GM12872 (cell line): ENCODE data around the gene UNC93A.

Experiments
- TF ChIP-seq, protein P1 (sequence below): IDR thresholded peaks from 3 replicates; pipeline ENCODE4 v1.5.1; 2011; ENCODE audit warnings: low read depth, mild to moderate bottlenecking, low read length, moderate library complexity; ENCODE audit not compliant: insufficient read depth

The UNC93A gene

DNA sequence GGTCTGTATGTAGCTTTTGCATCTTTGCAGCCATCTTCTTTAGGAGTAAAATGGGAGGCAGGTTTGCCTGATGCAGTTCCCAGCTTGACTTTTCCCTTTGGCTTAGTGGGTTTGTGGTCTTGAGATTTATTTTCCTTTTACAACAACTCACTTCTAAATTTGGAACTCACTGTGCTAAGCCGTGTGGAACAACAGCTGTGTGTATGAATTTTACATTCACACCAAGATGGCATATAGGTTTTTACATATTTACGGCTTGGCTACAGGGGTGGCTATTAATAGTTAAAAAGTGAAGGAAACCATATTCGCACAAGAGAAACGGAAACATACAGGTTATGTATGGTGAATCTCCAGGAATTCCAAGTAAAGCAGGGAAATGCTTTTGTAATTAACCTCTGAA lies 36.3 kb downstream of the UNC93A start:
- TF ChIP-seq, protein P1, sequence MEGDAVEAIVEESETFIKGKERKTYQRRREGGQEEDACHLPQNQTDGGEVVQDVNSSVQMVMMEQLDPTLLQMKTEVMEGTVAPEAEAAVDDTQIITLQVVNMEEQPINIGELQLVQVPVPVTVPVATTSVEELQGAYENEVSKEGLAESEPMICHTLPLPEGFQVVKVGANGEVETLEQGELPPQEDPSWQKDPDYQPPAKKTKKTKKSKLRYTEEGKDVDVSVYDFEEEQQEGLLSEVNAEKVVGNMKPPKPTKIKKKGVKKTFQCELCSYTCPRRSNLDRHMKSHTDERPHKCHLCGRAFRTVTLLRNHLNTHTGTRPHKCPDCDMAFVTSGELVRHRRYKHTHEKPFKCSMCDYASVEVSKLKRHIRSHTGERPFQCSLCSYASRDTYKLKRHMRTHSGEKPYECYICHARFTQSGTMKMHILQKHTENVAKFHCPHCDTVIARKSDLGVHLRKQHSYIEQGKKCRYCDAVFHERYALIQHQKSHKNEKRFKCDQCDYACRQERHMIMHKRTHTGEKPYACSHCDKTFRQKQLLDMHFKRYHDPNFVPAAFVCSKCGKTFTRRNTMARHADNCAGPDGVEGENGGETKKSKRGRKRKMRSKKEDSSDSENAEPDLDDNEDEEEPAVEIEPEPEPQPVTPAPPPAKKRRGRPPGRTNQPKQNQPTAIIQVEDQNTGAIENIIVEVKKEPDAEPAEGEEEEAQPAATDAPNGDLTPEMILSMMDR: no peak

DNA sequence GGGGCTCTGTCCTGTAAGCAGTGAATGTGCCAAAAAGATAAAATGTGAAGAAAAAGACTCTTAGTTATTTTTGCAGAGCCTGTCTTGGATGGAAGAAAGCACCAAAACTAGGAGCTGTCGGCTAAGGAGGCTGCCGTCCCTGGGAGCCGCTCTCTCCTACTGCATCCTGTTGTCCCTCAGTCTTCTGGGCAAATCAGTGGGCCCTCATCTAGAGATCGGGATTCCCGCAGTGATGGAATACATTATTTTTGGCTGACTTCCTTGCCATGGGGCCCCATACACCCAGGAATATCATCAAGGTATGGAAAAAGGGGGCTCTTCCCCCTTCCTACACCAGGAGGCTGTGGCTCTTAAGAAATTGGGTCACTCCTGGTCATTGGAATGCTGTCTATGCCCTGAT lies 37.0 kb downstream of the UNC93A start:
- TF ChIP-seq, protein P1: no peak

DNA sequence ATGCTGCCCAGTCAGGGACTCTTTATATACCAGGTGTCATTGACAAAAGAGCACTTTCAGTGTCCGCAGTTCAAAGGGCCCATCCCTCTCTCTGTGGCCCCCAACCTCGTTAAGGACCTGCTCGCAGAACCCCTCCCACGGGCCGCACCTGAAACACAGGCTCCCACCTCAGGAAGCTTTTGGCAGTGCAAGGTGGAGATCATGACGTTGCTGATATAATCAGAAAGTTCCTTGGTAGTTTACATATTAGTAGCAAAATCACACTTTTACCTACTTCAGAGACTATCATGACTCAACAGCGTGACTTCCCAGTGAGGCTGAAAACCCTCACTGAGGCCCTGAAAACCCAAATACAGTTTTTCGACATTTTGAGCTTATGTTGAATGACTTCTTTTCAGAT lies 37.9 kb downstream of the UNC93A start:
- TF ChIP-seq, protein P1: no peak

DNA sequence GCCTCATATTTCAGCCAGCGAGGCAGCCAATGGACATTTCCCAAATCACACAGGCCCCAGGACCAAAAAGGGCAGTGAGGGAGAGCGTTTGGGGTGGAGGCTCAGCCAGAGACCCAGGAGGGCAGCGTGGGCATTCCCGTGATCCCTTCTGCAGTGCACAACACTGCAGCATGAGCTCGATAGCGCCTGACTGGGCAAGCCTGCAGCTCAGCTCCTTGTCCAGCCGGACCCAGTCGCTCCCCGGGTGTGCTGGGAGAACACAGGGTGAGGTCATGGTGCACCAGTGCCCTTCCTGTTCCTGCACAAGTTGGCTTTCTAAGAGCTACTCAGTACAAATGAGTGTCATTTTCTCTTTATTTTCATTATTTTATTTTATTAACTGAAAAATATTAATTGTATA lies 39.6 kb downstream of the UNC93A start:
- TF ChIP-seq, protein P1: no peak

DNA sequence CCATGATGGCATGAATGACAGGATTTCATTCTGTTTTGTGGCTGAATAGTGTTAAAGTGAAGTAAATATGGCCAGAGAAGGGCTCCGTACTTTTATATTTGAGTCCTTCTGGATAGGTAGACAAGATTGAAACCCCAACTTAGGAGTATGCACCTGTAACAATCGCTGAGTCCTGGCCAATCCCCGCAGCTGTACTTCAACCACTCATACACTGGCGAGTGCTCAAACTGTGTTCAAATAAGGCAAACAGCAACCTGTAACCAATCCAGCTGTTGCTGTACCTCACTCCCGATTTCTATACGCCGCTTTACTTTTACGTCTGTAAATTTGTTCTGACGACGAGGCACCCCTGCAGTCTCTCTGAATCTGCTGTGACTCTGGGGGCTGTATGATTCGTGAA lies 40.5 kb downstream of the UNC93A start:
- TF ChIP-seq, protein P1: no peak

DNA sequence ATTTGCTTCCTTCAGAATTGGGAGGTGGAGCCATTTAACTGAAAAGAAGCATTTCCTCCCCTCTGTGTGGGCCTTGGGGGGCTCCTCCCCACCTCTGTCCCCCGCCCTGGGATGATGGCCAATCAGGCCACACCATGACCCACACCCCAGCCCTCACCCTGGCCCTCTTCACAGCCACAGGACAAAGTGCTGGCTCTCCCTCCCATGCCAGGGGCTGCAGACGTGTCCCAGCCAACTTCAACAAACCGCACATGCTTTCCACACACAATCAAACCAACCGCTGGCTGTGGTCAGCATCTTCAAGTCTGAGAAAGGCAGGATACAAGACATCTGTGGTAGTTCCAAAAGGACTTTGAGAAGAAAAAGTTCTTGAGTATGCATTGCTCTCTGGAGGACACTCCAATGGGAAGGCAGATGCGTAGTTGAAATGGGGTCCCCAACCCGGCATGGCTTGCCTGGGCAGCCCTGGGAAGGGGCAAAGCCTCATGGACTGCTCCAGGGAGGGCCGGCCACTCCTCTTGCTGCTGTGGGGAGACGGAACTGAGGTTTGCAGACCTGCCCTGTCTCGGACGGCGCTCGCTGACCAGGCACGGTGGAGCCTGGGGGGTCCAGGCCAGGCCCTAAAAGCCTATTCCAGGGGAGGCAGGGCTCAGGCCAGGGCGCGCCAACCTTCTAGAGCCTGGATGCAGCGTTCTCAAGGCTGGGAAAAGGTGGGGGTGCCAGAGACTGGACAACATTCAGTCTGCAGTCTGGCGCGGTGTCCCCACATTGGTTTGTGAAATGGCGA lies 45.9 kb downstream of the UNC93A start:
- TF ChIP-seq, protein P1: no peak

DNA sequence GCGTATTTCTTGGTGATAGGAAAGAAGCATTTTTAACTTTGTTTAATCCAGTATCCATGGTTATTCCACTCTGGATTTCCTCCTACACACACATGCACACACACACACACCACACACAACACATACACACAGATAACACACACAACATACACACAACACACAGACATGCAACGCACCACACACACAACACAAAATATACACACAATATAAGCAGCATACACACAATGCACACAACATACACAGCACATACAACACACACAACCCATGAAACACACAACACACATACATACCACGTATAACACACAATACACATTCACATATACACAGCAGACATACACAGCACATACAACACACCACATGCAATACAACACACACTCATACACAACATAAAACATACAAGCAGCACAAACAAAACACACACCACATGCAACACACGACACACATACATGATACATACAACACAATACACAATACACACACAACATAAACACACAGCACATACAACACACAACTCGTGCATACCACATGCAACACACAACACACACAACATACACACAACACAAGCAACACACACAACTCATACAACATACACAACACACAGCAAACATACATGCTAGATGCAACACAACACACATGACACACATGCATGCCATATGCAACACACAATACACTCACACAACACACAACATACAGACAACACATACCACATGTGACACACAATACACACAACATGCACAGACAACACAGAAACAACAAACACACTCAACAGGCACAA lies 46.7 kb downstream of the UNC93A start:
- TF ChIP-seq, protein P1: no peak
